ENCODE data around the gene TIMM17B. TPM values are rescaled to one million over a fixed set of nuclear protein-coding genes. Genes with fewer than 3 reads are reported as not detected.

TIMM17B gene
- polyA plus RNA-seq, 2 of the 4 experiments (the other 2 are of a cell fraction) = 68.9 to 76.9 TPM

DNA sequence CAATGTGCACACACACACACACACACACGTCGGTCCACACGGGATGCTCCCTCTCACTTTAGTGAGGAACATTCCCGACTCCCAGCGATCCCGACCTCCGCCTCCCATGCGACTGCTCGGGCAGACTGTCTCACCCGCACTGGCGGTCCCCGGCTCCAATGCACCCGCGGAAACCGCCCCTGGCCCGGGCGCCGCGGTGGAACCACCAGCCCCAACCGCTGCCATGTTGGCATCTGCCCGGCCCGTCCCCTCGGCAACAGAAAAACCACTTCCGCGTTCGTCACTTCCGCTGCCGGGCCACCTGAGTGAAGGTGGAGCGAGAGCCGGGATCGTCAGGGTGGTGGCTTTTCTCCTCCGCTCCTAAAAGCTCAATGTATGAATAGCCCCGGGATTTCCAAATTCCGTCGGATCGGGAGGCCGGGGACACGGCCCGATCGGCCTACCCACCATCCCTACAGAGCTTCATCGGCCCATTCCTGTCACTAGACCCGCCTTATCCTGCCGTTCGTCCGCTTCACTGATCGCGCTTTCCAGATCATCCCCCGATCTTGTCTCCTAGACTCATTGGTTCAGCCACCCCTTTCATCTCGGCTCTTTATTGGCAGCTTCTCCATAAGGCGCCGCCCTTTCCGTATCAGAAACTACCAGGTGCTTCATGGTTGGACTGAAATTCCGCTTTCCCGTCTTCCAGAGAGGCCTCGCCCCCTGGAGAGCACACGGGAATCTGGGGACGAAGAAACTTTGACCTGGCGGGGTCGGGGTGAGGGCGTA lies 14.0 kb upstream of the TIMM17B start, which contains the start of gene SLC35A2 (continued):
- TF ChIP-seq BHLHE40 (IDR thresholded peaks at IDR 0.05; ENCODE audit: low read depth, low read length) (no peak), EHMT2 (IDR thresholded peaks at IDR 0.05; ENCODE audit: low read depth) (no peak), POLR2A (IDR thresholded peaks at IDR 0.05; ENCODE audit: low read length) (peak; percentile 65), GATA3 (IDR thresholded peaks at IDR 0.05; ENCODE audit: borderline replicate concordance) (0 out of 2 replicates have a peak, but pooled peaks have one; percentile 5), ZNF302 (CRISPR knock-in tag; IDR thresholded peaks at IDR 0.05) (no peak), FOSL2 (IDR thresholded peaks at IDR 0.05) (no peak), FOSL2 (CRISPR knock-in tag; IDR thresholded peaks at IDR 0.05) (no peak), CHD4 (IDR thresholded peaks at IDR 0.05; ENCODE audit: borderline replicate concordance) (no peak), KDM5A (IDR thresholded peaks at IDR 0.05) (peak; percentile 35; the same call in 1 of the 2 replicates), JUNB (IDR thresholded peaks at IDR 0.05) (no peak), HEYL (CRISPR knock-in tag; IDR thresholded peaks at IDR 0.05) (no peak), RCOR1 (IDR thresholded peaks at IDR 0.05; ENCODE audit: low read depth, low read length) (no peak), PHF8 (IDR thresholded peaks at IDR 0.05; ENCODE audit: borderline replicate concordance, low read depth) (peak; percentile 66; the same call in 1 of the 2 replicates), NR3C1 (IDR thresholded peaks at IDR 0.05) (no peak), SREBF2 (IDR thresholded peaks at IDR 0.05) (no peak), ZSCAN20 (CRISPR knock-in tag; IDR thresholded peaks at IDR 0.05) (no peak), MAFK (IDR thresholded peaks at IDR 0.05; ENCODE audit: partially characterized antibody) (no peak), HDAC2 (IDR thresholded peaks at IDR 0.05) (no peak), RARB (CRISPR knock-in tag; IDR thresholded peaks at IDR 0.05) (no peak), RAD21 (conservative IDR thresholded peaks at IDR 0.05 in 1 of 2, IDR thresholded peaks at IDR 0.05 in 1 of 2) (no peak), TP53 (CRISPR knock-in tag; IDR thresholded peaks at IDR 0.05) (0 out of 2 replicates have a peak, but pooled peaks have one; percentile 14), MAZ (IDR thresholded peaks at IDR 0.05; ENCODE audit: borderline replicate concordance, low read depth, low read length) (no peak)
- TF ChIP-seq, protein P1, sequence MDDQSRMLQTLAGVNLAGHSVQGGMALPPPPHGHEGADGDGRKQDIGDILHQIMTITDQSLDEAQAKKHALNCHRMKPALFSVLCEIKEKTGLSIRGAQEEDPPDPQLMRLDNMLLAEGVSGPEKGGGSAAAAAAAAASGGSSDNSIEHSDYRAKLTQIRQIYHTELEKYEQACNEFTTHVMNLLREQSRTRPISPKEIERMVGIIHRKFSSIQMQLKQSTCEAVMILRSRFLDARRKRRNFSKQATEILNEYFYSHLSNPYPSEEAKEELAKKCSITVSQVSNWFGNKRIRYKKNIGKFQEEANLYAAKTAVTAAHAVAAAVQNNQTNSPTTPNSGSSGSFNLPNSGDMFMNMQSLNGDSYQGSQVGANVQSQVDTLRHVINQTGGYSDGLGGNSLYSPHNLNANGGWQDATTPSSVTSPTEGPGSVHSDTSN (IDR thresholded peaks at IDR 0.05) = no peak
- TF ChIP-seq, protein P2, sequence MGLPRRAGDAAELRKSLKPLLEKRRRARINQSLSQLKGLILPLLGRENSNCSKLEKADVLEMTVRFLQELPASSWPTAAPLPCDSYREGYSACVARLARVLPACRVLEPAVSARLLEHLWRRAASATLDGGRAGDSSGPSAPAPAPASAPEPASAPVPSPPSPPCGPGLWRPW (IDR thresholded peaks at IDR 0.05) = no peak
- TF ChIP-seq, protein P3, sequence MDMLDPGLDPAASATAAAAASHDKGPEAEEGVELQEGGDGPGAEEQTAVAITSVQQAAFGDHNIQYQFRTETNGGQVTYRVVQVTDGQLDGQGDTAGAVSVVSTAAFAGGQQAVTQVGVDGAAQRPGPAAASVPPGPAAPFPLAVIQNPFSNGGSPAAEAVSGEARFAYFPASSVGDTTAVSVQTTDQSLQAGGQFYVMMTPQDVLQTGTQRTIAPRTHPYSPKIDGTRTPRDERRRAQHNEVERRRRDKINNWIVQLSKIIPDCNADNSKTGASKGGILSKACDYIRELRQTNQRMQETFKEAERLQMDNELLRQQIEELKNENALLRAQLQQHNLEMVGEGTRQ (IDR thresholded peaks at IDR 0.05) = no peak
- TF ChIP-seq, protein P4, sequence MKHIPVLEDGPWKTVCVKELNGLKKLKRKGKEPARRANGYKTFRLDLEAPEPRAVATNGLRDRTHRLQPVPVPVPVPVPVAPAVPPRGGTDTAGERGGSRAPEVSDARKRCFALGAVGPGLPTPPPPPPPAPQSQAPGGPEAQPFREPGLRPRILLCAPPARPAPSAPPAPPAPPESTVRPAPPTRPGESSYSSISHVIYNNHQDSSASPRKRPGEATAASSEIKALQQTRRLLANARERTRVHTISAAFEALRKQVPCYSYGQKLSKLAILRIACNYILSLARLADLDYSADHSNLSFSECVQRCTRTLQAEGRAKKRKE (CRISPR knock-in tag; IDR thresholded peaks at IDR 0.05; ENCODE audit: low read depth) = no peak

DNA sequence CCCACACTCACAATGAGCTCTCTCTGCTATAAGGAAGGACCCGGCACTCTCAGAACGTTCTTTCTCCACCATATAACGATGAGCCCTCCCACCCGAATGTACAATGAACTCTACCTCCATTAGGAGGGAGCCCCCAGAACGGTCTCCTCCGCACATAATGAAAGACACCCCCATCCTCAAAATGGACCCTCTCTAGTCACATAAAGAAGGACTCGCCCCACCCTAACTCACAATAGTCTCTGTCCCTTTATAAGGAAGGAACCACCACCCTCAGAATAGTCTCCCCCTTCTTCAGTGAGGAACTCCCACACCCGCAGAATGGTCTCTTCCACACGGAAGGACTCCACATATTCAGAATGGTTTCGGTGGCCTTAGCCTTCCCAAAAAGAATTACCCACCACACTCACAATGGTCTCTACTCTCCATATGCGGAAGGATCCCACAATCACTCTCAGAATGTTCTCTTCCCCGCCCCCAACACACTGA lies 13.4 kb upstream of the TIMM17B start:
- POLR2A ChIA-PET = interaction anchor here (1.2 to 2.7 kb wide), 4 partner anchors 8 to 109 kb away, joined by 5 to 15 read pairs (median 10); partner anchors contain the start of genes HDAC6, PQBP1 and TIMM17B
- 4% methylated on average over 12 of the region's 12 CpGs for WGBS (ENCODE audit: missing lambda C conversion rate)
- H3K4me2 ChIP-seq = peak overlapping the region; percentile 84
- FAIRE-seq (peak; percentile 80), ATAC-seq (peak in 1 of 2 experiments; percentile 3; a peak in 1 of 6 replicates), DNase-seq (ENCODE audit: low read depth in 1 of 2, low spot score in 1 of 2) (no peak)
- CTCF ChIA-PET = interaction anchor here (0.7 to 1.7 kb wide), 3 partner anchors 8 to 263 kb away, joined by 3 to 5 read pairs (median 3); no protein-coding TSS in a partner anchor
- peak overlapping the region; percentile 99 for H3K4me3 ChIP-seq
- TF ChIP-seq, protein P3 (IDR thresholded peaks at IDR 0.05) = no peak
- TF ChIP-seq MAFK (IDR thresholded peaks at IDR 0.05; ENCODE audit: partially characterized antibody) = no peak
- no peak for TF ChIP-seq MAZ (IDR thresholded peaks at IDR 0.05; ENCODE audit: borderline replicate concordance, low read depth, low read length)
- no peak for TF ChIP-seq RCOR1 (IDR thresholded peaks at IDR 0.05; ENCODE audit: low read depth, low read length)
- no peak for TF ChIP-seq ZNF302 (CRISPR knock-in tag; IDR thresholded peaks at IDR 0.05)
- no peak for TF ChIP-seq PHF8 (IDR thresholded peaks at IDR 0.05; ENCODE audit: borderline replicate concordance, low read depth)
- TF ChIP-seq, protein P5, sequence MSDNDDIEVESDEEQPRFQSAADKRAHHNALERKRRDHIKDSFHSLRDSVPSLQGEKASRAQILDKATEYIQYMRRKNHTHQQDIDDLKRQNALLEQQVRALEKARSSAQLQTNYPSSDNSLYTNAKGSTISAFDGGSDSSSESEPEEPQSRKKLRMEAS (IDR thresholded peaks at IDR 0.05) = no peak
- no peak for TF ChIP-seq KDM5A (IDR thresholded peaks at IDR 0.05)
- H3K9me3 ChIP-seq = no peaks in the 10 kb centered on the region
- H3K27ac ChIP-seq = peak overlapping the region; percentile 81 to 94
- peaks cover 13% of the 10 kb centered on the region for H3K4me1 ChIP-seq

Measured in A549 (cell line).